DMS79 (cell line): ENCODE measurements around the gene KRTAP5-10.
"Not testable (repeated sequence)": the region's sequence is repeated elsewhere in the genome, so short reads cannot be mapped to it uniquely, and the experiment has no call there.

Experiments used
- DNase-seq: peaks from one replicate; lab custom pipeline; 2025; lab: John Stamatoyannopoulos, UW

KRTAP5-10 gene

GRCh38 chr11:71565263-71565662, at the start of gene KRTAP5-10:
TSS of gene KRTAP5-10 (plus strand) at chr11:71565563. CDS start at chr11:71565588, 25 bp downstream.
- no peak for DNase-seq

GRCh38 chr11:71518506-71519471, 46.6 kb upstream of the KRTAP5-10 start:
- no peak for DNase-seq

- no peak for DNase-seq
Observed at GRCh38 chr11:71519546-71519945, 45.8 kb upstream of the KRTAP5-10 start.

- DNase-seq: no peak
Observed at GRCh38 chr11:71525188-71525937, 40.0 kb upstream of the KRTAP5-10 start.

GRCh38 chr11:71525938-71526495, 39.3 kb upstream of the KRTAP5-10 start:
- DNase-seq: no peak

GRCh38 chr11:71526796-71527575, 38.4 kb upstream of the KRTAP5-10 start, which contains the start of gene KRTAP5-7:
TSS of gene KRTAP5-7 (plus strand) at chr11:71527267. CDS start at chr11:71527301, 34 bp downstream.
- not testable (repeated sequence) for DNase-seq

GRCh38 chr11:71527576-71528210, 37.7 kb upstream of the KRTAP5-10 start:
- DNase-seq: no peak

GRCh38 chr11:71530602-71531001, 34.8 kb upstream of the KRTAP5-10 start:
- DNase-seq: no peak

GRCh38 chr11:71532036-71532610, 33.2 kb upstream of the KRTAP5-10 start:
- DNase-seq: no peak

- not testable (repeated sequence) for DNase-seq
Observed at GRCh38 chr11:71534711-71535608, 30.4 kb upstream of the KRTAP5-10 start.

- DNase-seq: no peak
Observed at GRCh38 chr11:71535825-71536224, 29.5 kb upstream of the KRTAP5-10 start.

- DNase-seq: no peak
Observed at GRCh38 chr11:71537537-71537936, 27.8 kb upstream of the KRTAP5-10 start.

- DNase-seq: not testable (repeated sequence)
Observed at GRCh38 chr11:71537977-71538665, 27.2 kb upstream of the KRTAP5-10 start, which contains the start of gene KRTAP5-8. TSS of gene KRTAP5-8 (plus strand) at chr11:71538025. CDS start at chr11:71538056, 31 bp downstream.

- no peak for DNase-seq
Observed at GRCh38 chr11:71538666-71538990, 26.7 kb upstream of the KRTAP5-10 start.

- DNase-seq: no peak
Observed at GRCh38 chr11:71539017-71539416, 26.3 kb upstream of the KRTAP5-10 start.

GRCh38 chr11:71539971-71540370, 25.4 kb upstream of the KRTAP5-10 start:
- not testable (repeated sequence) for DNase-seq

GRCh38 chr11:71540521-71541304, 24.6 kb upstream of the KRTAP5-10 start:
- not testable (repeated sequence) for DNase-seq

GRCh38 chr11:71542382-71542781, 23.0 kb upstream of the KRTAP5-10 start:
- DNase-seq: no peak
